HepG2 (cell line): Measurements from ENCODE around the gene PROX1. TPM values are rescaled to one million over a fixed set of nuclear protein-coding genes. Genes with fewer than 3 reads are reported as not detected.
A peak's percentile ranks its signal among the peaks of the same experiment; 100 is the strongest.

Experiments used
- ATF1 ChIP-seq: IDR thresholded peaks from 2 replicates; pipeline ENCODE4 v1.6.1; 2016; ENCODE audit warnings: mild to moderate bottlenecking, control low read depth
- BRF2 ChIP-seq: sonication (generic); formaldehyde crosslinking; IDR thresholded peaks from 2 replicates; pipeline ENCODE4 v1.8.1; 2022; ENCODE audit warnings: mild to moderate bottlenecking, missing genetic modification reagents
- FLYWCH1 ChIP-seq: sonication (generic); formaldehyde crosslinking; IDR thresholded peaks from 2 replicates; pipeline ENCODE4 v1.8.1; 2023; ENCODE audit warnings: mild to moderate bottlenecking, missing genetic modification reagents
- GTF3A ChIP-seq: sonication (generic); formaldehyde crosslinking; conservative IDR thresholded peaks from 2 replicates; pipeline ENCODE4 v1.4.0; 2020; ENCODE audit warnings: mild to moderate bottlenecking, missing genetic modification reagents
- HDAC1 ChIP-seq: sonication (generic); formaldehyde crosslinking; IDR thresholded peaks from 2 replicates; pipeline ENCODE4 v1.5.1; 2020; ENCODE audit warnings: mild to moderate bottlenecking, missing genetic modification reagents
- MATR3 ChIP-seq: sonication (generic); formaldehyde crosslinking; IDR thresholded peaks from 2 replicates; pipeline ENCODE4 v1.4.0; 2020; ENCODE audit warnings: missing genetic modification reagents
- NFE2L2 ChIP-seq: fragments of 150-350 bp; IDR thresholded peaks from 2 replicates; pipeline ENCODE4 v1.6.1; 2014; ENCODE audit warnings: low read length
- NFKBIZ ChIP-seq: IDR thresholded peaks from 2 replicates; pipeline ENCODE4 v1.6.1; 2018; ENCODE audit warnings: missing genetic modification reagents, missing compliant biosample characterization
- NRL ChIP-seq: sonication (generic); formaldehyde crosslinking; IDR thresholded peaks from 2 replicates; pipeline ENCODE4 v1.5.0; 2020; ENCODE audit warnings: missing genetic modification reagents, mild to moderate bottlenecking, moderate library complexity, borderline replicate concordance
- PATZ1 ChIP-seq: sonication (generic); formaldehyde crosslinking; IDR thresholded peaks from 2 replicates; pipeline ENCODE4 v1.4.0; 2020; ENCODE audit warnings: missing genetic modification reagents
- SNAI1 ChIP-seq: sonication (generic); formaldehyde crosslinking; IDR thresholded peaks from 2 replicates; pipeline ENCODE4 v1.5.0; 2020; ENCODE audit warnings: mild to moderate bottlenecking, missing genetic modification reagents, borderline replicate concordance
- THYN1 ChIP-seq: sonication (generic); formaldehyde crosslinking; IDR thresholded peaks from 2 replicates; pipeline ENCODE4 v1.8.1; 2023; ENCODE audit warnings: low read depth, mild to moderate bottlenecking, moderate library complexity, missing genetic modification reagents, borderline replicate concordance
- ZFX ChIP-seq: sonication (generic); formaldehyde crosslinking; IDR thresholded peaks from 2 replicates; pipeline ENCODE4 v1.4.0; 2020; ENCODE audit warnings: mild to moderate bottlenecking, low read depth, missing genetic modification reagents, moderate library complexity
- ZNF253 ChIP-seq: sonication (generic); formaldehyde crosslinking; IDR thresholded peaks from 2 replicates; pipeline ENCODE4 v1.8.0; 2022; ENCODE audit warnings: mild to moderate bottlenecking, missing genetic modification reagents, borderline replicate concordance
- ZNF431 ChIP-seq: sonication (generic); formaldehyde crosslinking; IDR thresholded peaks from 2 replicates; pipeline ENCODE4 v1.9.0; 2022; ENCODE audit warnings: missing genetic modification reagents, low read depth, mild to moderate bottlenecking, borderline replicate concordance
- ZNF564 ChIP-seq: sonication (generic); formaldehyde crosslinking; IDR thresholded peaks from 2 replicates; pipeline ENCODE4 v1.8.1; 2023; ENCODE audit warnings: mild to moderate bottlenecking, missing genetic modification reagents
- ZNF615 ChIP-seq: sonication (generic); formaldehyde crosslinking; IDR thresholded peaks from 2 replicates; pipeline ENCODE4 v1.5.0; 2020; ENCODE audit warnings: mild to moderate bottlenecking, missing genetic modification reagents, borderline replicate concordance
- polyA plus RNA-seq, 8 experiments: library from polyadenylated mRNA; depleted of rRNA in 3 of 8; stranded (reverse) in 7 of 8; unstranded in 1 of 8; fragments of >200 nt; fragmentation: Illumina TruSeq in 4 of 8; extraction: Trizol in 4 of 8; gene quantifications; 2 replicates each; pipeline versions ENCODE4 v1.2.1 to v1.2.3, GENCODE V29; 2011 to 2016; ENCODE audit warnings: low read depth in 4 of 8, missing spikeins in 1 of 8, mixed read lengths in 1 of 8; ENCODE audit not compliant: insufficient read depth in 1 of 8
- total RNA-seq, 5 experiments: library from RNA; depleted of rRNA; stranded (reverse); fragments of >200 nt; fragmentation: Illumina TruSeq; extraction: Trizol; gene quantifications; 2 replicates each; pipeline ENCODE4 v1.2.3, GENCODE V29; 2016; ENCODE audit warnings: low read depth in 1 of 5
- TF ChIP-seq, protein P1 (sequence below): IDR thresholded peaks from 2 replicates; pipeline ENCODE4 v1.6.1; 2016; ENCODE audit warnings: low read depth, control low read depth
- TF ChIP-seq, protein P2 (sequence below): IDR thresholded peaks from 2 replicates; pipeline ENCODE4 v1.4.0; 2020; ENCODE audit warnings: mild to moderate bottlenecking, missing genetic modification reagents
- TF ChIP-seq, protein P3 (sequence below): IDR thresholded peaks from 2 replicates; pipeline ENCODE4 v1.6.1; 2016

Gene PROX1
- total and polyA plus RNA-seq, 2 of the 13 experiments (the other 11 are each of a cell fraction or from before 2014, with no cell fraction given): 12.3 to 30.2 TPM

DNA sequence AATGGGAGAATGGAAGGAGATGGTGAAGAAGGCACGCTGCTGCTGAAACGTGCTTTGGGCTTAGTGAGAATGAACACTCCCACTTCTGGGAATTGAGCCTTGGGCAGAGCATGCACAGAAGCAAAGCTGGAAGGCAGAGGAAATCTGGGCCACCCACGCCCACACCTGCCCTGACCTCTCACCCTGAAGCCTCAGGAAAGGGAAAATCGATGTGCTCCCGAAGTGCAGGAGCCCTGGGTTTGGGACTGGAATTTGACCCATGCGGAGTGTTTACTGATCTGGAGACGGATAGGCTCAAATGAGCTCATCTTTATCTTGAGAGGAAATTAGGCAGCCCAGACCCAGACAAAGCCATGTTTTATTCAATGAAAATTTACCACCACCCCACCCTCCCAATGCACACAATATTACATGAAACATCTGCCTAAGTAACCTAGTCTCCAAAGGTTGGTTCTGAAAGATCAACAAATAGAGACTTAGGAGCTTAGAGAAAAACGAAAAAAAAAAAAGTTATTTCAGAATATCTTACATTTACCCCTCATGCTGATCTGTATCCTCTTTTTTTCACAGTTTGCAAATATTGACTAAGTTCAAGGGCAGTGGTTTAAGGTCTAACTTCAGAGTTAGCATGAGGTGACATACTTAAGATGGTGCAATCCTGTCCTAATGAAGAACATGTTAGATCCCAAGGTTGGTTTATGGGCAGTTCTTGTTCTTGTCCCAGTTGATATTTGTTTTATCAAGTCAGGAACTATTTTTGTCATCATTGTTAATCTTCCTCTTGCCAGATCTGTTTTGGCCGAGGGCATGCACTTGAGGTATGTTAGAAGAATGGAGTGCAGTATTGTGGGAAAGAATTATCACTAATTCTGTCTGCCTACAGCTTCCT, 63.0 kb downstream of the PROX1 start (continued):
- peak; percentile 62; the same call in 1 of the 2 replicates for TF ChIP-seq ZNF564 (CRISPR knock-in tag)
- TF ChIP-seq ZFX: peak; percentile 46; the same call in 1 of the 2 replicates
- 0 out of 2 replicates have a peak, but pooled peaks have one; percentile 19 for TF ChIP-seq SNAI1 (CRISPR knock-in tag)
- peak; percentile 22; the same call in 1 of the 2 replicates for TF ChIP-seq ZNF615
- TF ChIP-seq THYN1: no peak
- TF ChIP-seq, protein P1, sequence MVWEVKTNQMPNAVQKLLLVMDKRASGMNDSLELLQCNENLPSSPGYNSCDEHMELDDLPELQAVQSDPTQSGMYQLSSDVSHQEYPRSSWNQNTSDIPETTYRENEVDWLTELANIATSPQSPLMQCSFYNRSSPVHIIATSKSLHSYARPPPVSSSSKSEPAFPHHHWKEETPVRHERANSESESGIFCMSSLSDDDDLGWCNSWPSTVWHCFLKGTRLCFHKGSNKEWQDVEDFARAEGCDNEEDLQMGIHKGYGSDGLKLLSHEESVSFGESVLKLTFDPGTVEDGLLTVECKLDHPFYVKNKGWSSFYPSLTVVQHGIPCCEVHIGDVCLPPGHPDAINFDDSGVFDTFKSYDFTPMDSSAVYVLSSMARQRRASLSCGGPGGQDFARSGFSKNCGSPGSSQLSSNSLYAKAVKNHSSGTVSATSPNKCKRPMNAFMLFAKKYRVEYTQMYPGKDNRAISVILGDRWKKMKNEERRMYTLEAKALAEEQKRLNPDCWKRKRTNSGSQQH (CRISPR knock-in tag): peak; percentile 59; the same call in 1 of the 2 replicates
- no peak for TF ChIP-seq NRL (CRISPR knock-in tag)
- no peak for TF ChIP-seq GTF3A (CRISPR knock-in tag)
- peak; percentile 89; the same call in 1 of the 2 replicates for TF ChIP-seq ZNF431 (CRISPR knock-in tag)
- peak; percentile 92 for TF ChIP-seq HDAC1 (CRISPR knock-in tag)
- no peak for TF ChIP-seq MATR3 (CRISPR knock-in tag)
- TF ChIP-seq FLYWCH1: no peak
- peak; percentile 75; the same call in 1 of the 2 replicates for TF ChIP-seq ATF1 (CRISPR knock-in tag)
- TF ChIP-seq, protein P2, sequence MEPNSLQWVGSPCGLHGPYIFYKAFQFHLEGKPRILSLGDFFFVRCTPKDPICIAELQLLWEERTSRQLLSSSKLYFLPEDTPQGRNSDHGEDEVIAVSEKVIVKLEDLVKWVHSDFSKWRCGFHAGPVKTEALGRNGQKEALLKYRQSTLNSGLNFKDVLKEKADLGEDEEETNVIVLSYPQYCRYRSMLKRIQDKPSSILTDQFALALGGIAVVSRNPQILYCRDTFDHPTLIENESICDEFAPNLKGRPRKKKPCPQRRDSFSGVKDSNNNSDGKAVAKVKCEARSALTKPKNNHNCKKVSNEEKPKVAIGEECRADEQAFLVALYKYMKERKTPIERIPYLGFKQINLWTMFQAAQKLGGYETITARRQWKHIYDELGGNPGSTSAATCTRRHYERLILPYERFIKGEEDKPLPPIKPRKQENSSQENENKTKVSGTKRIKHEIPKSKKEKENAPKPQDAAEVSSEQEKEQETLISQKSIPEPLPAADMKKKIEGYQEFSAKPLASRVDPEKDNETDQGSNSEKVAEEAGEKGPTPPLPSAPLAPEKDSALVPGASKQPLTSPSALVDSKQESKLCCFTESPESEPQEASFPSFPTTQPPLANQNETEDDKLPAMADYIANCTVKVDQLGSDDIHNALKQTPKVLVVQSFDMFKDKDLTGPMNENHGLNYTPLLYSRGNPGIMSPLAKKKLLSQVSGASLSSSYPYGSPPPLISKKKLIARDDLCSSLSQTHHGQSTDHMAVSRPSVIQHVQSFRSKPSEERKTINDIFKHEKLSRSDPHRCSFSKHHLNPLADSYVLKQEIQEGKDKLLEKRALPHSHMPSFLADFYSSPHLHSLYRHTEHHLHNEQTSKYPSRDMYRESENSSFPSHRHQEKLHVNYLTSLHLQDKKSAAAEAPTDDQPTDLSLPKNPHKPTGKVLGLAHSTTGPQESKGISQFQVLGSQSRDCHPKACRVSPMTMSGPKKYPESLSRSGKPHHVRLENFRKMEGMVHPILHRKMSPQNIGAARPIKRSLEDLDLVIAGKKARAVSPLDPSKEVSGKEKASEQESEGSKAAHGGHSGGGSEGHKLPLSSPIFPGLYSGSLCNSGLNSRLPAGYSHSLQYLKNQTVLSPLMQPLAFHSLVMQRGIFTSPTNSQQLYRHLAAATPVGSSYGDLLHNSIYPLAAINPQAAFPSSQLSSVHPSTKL: peak; percentile 97
- peak; percentile 94 for TF ChIP-seq NFKBIZ
- no peak for TF ChIP-seq NFE2L2
- no peak for TF ChIP-seq BRF2 (CRISPR knock-in tag)
- TF ChIP-seq PATZ1 (CRISPR knock-in tag): peak; percentile 65
- TF ChIP-seq, protein P3, sequence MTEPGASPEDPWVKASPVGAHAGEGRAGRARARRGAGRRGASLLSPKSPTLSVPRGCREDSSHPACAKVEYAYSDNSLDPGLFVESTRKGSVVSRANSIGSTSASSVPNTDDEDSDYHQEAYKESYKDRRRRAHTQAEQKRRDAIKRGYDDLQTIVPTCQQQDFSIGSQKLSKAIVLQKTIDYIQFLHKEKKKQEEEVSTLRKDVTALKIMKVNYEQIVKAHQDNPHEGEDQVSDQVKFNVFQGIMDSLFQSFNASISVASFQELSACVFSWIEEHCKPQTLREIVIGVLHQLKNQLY (CRISPR knock-in tag): peak; percentile 91
- TF ChIP-seq ZNF253: no peak
